Stimulated activated CD8-positive, alpha-beta memory T cell treated with anti-CD3 and anti-CD28 coated beads, Interleukin-7, amount 100 ng/mL, for 24 hours (primary cell): ENCODE measurements around the gene CAMTA1.
"Not testable (repeated sequence)": the region's sequence is repeated elsewhere in the genome, so short reads cannot be mapped to it uniquely, and the experiment has no call there.

Source experiments
- DNase-seq: peaks from one replicate; pipeline ENCODE4 v3.0.0-alpha.2; 2020; ENCODE audit warnings: low read depth

Gene CAMTA1

GRCh38 chr1:7781923-7782495 lies 996.8 kb downstream of the CAMTA1 start:
- DNase-seq: no peak

DNA sequence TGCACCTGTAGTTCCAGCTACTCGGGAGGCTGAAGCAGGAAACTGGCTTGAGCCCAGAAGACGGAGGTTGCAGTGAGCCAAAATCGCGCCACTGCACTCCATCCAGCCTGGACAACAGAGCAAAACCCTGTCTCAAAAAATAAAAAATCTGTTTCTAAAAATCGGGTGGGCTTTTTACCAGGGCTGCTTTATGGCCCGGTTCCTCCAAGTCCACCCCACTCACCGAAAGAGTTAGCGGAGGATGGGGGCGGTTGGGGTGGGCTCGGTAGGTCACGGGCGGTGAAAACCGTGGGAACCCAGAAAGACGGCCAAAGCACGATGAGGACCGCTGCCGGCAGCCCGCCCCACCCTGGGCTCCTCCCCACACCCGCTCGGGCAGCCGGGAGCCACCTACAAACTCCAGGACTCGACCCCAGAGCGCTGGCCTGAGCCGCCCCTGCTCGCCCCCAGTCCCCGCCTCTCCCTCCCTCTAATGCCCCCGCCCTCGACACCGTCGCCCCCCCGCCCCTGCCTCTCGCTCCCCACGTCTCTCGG lies 998.0 kb downstream of the CAMTA1 start:
- no peak for DNase-seq

DNA sequence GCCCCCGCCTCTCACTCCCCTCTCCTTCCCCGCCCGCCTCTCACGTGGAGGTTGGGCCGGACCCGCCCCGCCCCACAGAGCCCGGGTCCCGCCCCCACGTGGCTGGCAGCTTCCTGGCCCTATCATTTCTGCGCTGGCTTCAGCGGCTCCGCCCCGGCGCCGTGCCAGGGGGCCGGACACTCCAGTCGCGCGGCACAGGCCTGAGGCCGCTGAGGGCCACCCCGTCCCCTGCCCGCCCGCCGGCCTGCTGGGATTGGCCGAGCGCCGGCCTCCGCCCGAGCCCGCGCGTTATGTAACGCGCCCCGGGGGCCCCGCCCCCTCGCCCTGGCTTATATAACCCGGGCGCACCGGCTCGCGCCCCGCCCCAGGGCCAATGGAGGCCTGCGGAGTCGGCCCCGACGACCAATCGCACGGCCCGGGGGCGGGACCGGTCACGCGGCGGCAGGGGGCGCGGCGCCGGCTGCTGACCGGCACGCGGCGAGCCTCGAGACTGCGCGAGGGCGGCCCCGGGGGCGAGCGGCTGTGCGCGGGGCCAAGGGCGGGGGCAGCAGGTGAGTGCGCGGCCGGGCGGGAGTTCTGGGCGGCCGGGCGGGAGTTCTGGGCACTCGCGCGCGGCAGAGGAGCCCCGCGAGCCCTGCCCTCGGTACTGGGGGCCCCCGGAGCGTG lies 998.7 kb downstream of the CAMTA1 start, which contains the start of gene PER3:
TSS of gene PER3 (plus strand) at position 466 of the 666 bp plus-strand sequence. CDS start 587 bp downstream, outside the sequence.
- DNase-seq: peak; percentile 77

DNA sequence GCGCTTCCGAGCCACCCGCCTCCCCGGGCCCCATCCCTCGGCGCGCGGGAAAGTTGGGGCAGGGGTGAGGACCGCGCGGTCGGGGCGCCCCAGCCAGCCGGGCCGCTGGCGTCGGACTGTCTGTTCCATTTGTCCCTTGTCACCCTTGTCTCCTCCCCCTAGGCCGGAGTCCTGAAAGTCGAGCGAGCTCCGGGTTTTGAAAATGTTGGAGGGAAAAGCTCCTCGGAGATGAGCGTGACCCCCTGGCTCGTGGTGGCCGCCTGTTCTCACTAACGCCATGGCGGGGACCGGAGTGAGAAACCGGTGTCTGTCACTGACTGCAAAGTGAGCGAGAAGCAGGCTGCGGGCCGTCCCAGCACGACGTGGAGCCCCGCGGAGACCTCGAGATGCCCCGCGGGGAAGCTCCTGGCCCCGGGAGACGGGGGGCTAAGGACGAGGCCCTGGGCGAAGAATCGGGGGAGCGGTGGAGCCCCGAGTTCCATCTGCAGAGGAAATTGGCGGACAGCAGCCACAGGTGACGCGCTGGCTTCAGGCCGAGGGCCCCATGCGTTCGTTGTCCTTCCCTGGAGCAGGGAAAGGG lies 999.3 kb downstream of the CAMTA1 start:
- DNase-seq: no peak

DNA sequence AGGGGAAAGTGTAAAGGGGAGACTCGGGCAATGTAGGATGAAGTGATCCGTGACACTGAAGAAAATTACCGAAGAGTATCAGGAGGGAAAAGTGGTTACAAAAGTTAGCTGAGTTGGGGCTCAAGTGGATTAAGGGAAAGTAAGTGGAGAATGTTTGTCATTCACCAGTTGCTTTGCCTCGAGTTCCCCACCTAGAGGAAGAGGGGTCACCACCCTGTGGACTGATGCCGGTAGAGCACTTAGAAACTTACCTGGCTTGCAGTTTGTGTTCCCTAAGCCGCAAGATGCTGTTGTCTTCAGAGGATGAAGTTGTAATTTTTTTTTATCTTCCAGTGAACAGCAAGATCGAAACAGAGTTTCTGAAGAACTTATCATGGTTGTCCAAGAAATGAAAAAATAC lies 999.9 kb downstream of the CAMTA1 start:
- DNase-seq: no peak

- DNase-seq: no peak
These were observed 1001.5 kb downstream of the CAMTA1 start for GRCh38 chr1:7786795-7787194.

DNA sequence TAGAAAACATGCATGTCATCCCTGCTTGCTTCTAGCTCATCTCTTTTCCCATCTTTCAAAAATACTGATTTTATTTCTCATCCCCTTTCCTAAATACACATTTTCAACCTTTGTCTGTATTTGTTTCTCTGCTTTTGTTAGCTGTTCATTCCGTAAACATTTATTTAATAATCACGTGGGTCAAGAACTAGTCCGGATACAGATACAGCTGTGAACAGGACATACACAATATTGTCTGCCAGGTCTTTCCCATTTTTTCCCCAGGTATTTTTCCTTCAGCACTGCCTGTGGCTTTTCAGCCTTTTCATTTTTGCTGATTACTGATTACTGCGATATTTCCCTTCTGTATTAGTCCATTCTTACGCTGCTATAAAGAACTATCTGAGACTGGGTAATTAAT lies 1004.6 kb downstream of the CAMTA1 start:
- no peak for DNase-seq

DNA sequence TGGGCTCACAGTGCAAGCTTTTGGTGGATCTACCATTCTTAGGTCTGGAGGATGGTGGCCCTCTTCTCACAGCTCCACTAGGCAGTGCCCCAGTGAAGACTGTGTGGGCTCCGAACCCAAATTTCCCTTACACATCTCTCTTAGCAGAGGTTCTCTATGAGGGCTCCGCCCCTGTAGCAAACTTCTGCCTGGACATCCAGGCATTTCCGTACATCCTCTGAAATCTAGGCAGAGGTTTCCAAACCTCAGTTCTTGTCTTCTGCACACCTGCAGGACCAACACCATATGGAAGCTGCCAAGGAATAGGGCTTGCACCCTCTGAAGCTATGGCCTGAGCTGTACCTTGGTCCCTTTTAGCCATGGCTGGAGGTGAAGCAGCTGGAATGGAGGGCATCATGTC lies 1005.8 kb downstream of the CAMTA1 start:
- not testable (repeated sequence) for DNase-seq

DNA sequence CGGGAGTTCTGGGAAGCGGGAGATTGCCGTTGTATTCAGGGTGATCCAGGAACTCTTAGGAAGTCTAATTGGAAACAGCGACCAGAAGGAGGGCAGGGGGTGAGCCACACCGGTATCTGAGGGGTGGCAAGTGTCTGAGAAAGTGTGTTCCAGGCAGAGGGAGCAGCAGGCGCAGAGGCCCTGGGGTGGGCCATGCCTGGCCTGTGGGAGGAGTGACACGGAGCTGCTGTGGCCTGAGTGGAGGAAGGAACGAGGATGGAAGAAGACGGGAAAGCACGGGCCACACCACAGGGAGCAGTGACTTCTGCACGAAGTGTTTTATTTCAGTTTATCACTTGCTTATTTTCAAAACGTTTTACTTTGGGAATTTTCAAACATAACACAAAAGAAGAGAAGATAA lies 1010.2 kb downstream of the CAMTA1 start:
- no peak for DNase-seq

DNA sequence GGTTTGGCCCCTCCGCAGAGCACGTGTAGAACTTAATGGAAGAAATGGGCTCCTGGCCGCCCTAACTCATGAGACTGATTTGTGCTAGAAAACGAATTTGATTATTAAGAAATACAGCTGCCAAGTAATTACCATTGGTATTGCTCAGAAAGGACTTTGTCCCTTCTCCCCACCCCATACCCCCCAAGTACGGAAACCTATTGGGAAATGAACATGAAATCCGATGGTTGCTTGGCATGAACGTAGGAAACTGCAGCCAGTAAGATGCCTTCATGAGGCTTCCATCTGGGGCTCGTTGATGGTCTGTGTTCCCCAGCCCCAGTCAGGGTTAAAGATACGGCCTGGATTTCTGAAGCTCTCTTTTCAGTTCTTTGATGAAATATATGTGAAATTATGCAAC lies 1020.2 kb downstream of the CAMTA1 start:
- no peak for DNase-seq

- DNase-seq: no peak
These were observed 1023.1 kb downstream of the CAMTA1 start for GRCh38 chr1:7808253-7808844.

DNA sequence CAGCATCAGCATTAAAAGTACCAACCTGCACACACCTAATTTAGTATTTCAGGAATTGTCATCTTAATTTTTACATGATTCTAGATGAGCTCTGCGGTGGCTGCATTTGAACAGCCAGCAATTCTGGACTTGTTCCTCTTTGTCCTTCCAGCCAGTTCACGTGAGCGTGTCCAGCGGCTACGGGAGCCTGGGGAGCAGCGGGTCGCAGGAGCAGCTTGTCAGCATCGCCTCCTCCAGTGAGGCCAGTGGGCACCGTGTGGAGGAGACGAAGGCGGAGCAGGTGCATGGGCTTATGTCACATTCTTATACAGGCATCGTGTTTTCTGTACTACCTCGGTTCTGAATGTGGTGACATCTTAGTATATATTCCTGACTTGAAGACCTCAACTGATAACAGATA lies 1024.5 kb downstream of the CAMTA1 start:
- no peak for DNase-seq

DNA sequence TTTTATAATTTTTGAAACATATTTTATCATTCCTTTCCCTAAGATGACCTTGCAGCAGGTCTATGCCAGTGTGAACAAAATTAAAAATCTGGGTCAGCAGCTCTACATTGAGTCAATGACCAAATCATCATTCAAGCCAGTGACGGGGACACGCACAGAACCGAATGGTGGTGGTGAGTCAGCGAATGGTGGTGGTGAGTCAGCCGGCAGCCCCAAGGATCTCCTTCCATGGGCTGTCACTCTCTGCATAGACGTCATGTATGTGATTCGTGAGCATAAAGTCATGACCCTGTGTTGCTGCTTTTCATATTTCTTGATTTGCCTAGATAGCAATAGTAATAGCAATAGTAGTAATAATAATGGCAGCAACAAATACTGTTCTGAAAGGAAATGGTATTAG lies 1025.1 kb downstream of the CAMTA1 start:
- no peak for DNase-seq

DNA sequence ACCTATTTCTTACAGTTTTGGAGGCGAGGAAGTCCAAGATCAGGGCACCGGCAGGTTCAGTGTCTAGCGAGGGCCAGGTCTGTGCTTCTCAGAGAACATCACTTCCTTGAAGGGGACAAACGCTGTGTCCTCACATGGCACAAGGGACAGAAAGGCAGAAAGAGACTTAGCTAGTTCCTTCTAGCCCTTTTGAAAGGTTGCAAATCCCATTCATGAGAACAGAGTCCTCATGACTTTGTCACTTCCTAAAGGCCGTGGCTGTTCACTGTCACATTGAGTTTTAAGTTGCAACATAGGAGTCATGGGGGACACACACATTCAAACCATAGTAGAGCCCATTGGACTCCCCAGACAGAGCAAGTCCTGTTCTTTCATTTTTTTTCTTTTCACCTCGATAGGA lies 1026.2 kb downstream of the CAMTA1 start:
- no peak for DNase-seq

DNA sequence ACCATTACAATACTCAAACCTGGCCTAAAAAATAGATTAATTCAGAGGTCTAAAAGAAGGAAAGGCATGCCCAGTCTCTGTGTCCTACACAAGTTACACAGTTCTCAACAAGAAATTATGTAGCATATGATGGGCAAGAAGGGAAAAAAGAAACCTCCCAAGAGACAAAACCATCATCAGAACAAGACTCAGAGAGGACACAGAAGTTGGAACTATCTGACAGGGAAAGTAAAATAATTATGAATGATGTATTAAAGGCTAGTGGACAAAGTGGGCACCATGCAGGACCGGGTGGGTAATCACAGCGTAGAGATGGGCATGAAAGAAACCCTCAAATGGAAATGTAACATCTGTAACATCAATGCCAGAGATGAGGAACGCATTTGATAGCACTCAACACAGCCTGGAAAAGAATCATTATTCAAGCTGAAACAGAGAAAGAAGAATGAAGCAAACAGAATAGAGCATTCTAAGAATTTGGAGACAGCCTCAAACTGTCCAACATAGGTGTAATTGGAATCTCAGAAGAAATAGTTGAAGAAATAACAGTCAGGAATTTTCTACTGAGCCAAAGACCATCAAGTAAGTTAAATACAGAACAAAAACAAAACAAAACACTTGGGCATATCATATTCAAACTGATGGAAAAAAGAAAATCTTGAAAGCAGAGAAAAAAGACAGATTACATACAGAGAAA lies 1028.6 kb downstream of the CAMTA1 start:
- no peak for DNase-seq
